Peyer's patch (tissue), 4 donors: ENCODE results near the gene PLXNA2. TPM values are rescaled to one million over a fixed set of nuclear protein-coding genes. Genes with fewer than 3 reads are reported as not detected.

Source experiments
- DNase-seq, 3 donors: peaks; one replicate each; pipeline ENCODE4 v3.0.0-alpha.2; 2017 to 2019
- H3K27ac ChIP-seq, 4 donors: fragments of 200-600 bp; sonication (generic); one replicate each; pipeline ENCODE4 v1.5.1; 2016 to 2019
- H3K27me3 ChIP-seq, 2 donors: fragments of 200-600 bp; sonication (generic); one replicate each; pipeline ENCODE4 v1.5.1; 2019
- H3K36me3 ChIP-seq, 3 donors: fragments of 200-600 bp; sonication (generic); one replicate each; pipeline ENCODE4 v1.5.1; 2016 to 2019
- H3K4me1 ChIP-seq, 4 donors: fragments of 200-600 bp; sonication (generic); one replicate each; pipeline ENCODE4 v1.5.1; 2016 to 2019
- H3K4me3 ChIP-seq, 4 donors: fragments of 200-600 bp; sonication (generic); 1 replicate in 3 of 4; 2 replicates in 1 of 4; pipeline ENCODE4 v1.5.1; 2016 to 2019; ENCODE audit warnings: mild to moderate bottlenecking in 1 of 4
- H3K9me3 ChIP-seq, 4 donors: fragments of 200-600 bp; sonication (generic); one replicate each; pipeline ENCODE4 v1.5.1; 2016 to 2019; ENCODE audit warnings: mild to moderate bottlenecking in 1 of 4
- CTCF ChIP-seq, 6 experiments: fragments of 450-650 bp in 4 of 6; fragments of 200-600 bp in 2 of 6; sonication (generic) in 1 of 6; IDR thresholded peaks; one replicate each; pipeline ENCODE4 v1.5.1; 2017 to 2019; ENCODE audit warnings: antibody characterized with exemption in 6 of 6, mild to moderate bottlenecking in 3 of 6, moderate library complexity in 1 of 6
- POLR2A ChIP-seq, 2 donors: fragments of 450-650 bp; IDR thresholded peaks; one replicate each; pipeline ENCODE4 v1.5.1; 2017; ENCODE audit warnings: antibody characterized with exemption in 2 of 2, mild to moderate bottlenecking in 2 of 2, moderate library complexity in 2 of 2
- total RNA-seq, 4 donors: library from RNA; depleted of rRNA; stranded (reverse); fragments of >200 nt; gene quantifications; one replicate each; pipeline ENCODE4 v1.1.0, GENCODE V29; 2016

The PLXNA2 gene
- total RNA-seq, 4 donors from 2014 or later: 51.5 to 70.2 (median 62.5) TPM

DNA sequence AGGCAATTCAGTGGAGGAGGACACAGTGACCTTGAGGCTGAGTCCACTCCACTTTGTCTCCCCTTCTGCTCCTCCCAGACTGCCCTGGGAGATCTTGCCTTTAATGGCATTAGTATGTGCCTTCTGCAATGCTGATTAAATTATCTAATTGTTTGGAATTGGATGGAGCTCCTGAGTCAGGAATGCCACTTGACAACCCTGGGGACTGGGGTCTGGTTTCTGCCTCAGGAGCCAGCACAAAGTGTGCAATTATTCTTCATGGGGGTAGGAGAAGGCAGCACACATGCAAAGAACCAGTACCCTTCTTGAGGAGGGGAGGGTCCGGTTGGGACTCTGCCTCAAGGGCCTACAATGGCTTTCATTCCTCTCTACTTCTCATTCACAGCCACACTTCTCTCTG lies 11.9 kb upstream of the PLXNA2 start:
- TF ChIP-seq POLR2A (IDR thresholded peaks at IDR 0.05) (no peak), CTCF (IDR thresholded peaks at IDR 0.05) (no peak)
- Histone ChIP-seq H3K27me3 (no peaks in the 10 kb centered on the region), H3K36me3 (no peaks in the 10 kb centered on the region), H3K9me3 (no peaks in the 10 kb centered on the region), H3K4me3 (no peak overlapping the region), H3K27ac (no peak overlapping the region), H3K4me1 (no peaks in the 10 kb centered on the region)
- DNase-seq: no peak

- Histone ChIP-seq H3K27me3 (no peaks in the 10 kb centered on the region), H3K4me1 (no peaks in the 10 kb centered on the region), H3K36me3 (no peaks in the 10 kb centered on the region), H3K4me3 (no peak overlapping the region), H3K27ac (no peak overlapping the region), H3K9me3 (no peaks in the 10 kb centered on the region)
- no peak for TF ChIP-seq CTCF (IDR thresholded peaks at IDR 0.05)
- no peak for TF ChIP-seq POLR2A (IDR thresholded peaks at IDR 0.05)
- no peak for DNase-seq
These were observed 10.7 kb upstream of the PLXNA2 start for GRCh38 chr1:208254862-208255261.

DNA sequence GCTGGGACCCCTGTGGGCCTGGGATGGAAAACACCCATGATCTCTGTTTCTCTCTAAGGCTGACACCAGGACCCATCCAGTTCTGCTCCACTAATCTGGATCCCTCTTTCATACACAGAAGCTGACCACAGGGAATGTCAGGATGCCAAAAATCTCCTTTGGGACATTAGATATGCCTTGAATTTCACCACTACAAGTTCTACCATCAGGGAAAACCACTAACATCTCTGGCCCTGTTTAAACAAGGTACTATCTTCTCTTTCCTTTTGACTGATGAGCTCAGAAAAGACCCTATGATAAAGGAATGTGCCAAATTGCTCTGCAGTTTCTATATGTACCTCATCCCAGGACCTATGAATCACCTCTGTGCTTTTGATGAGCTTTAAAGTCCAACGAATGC lies 10.2 kb upstream of the PLXNA2 start:
- no peak for DNase-seq
- no peaks in the 10 kb centered on the region for H3K4me1 ChIP-seq
- TF ChIP-seq POLR2A (IDR thresholded peaks at IDR 0.05) (no peak), CTCF (IDR thresholded peaks at IDR 0.05) (no peak)
- H3K27ac ChIP-seq: no peak overlapping the region
- no peaks in the 10 kb centered on the region for H3K27me3 ChIP-seq
- no peak overlapping the region for H3K4me3 ChIP-seq
- no peaks in the 10 kb centered on the region for H3K9me3 ChIP-seq
- H3K36me3 ChIP-seq: no peaks in the 10 kb centered on the region

- no peak for DNase-seq
- no peak overlapping the region for H3K27ac ChIP-seq
- no peak overlapping the region for H3K4me3 ChIP-seq
- no peaks in the 10 kb centered on the region for H3K36me3 ChIP-seq
- H3K9me3 ChIP-seq: no peaks in the 10 kb centered on the region
- H3K27me3 ChIP-seq: no peaks in the 10 kb centered on the region
- H3K4me1 ChIP-seq: no peaks in the 10 kb centered on the region
- TF ChIP-seq POLR2A (IDR thresholded peaks at IDR 0.05) (no peak), CTCF (IDR thresholded peaks at IDR 0.05) (no peak)
These were observed 8.8 kb upstream of the PLXNA2 start for GRCh38 chr1:208252836-208253576.

DNA sequence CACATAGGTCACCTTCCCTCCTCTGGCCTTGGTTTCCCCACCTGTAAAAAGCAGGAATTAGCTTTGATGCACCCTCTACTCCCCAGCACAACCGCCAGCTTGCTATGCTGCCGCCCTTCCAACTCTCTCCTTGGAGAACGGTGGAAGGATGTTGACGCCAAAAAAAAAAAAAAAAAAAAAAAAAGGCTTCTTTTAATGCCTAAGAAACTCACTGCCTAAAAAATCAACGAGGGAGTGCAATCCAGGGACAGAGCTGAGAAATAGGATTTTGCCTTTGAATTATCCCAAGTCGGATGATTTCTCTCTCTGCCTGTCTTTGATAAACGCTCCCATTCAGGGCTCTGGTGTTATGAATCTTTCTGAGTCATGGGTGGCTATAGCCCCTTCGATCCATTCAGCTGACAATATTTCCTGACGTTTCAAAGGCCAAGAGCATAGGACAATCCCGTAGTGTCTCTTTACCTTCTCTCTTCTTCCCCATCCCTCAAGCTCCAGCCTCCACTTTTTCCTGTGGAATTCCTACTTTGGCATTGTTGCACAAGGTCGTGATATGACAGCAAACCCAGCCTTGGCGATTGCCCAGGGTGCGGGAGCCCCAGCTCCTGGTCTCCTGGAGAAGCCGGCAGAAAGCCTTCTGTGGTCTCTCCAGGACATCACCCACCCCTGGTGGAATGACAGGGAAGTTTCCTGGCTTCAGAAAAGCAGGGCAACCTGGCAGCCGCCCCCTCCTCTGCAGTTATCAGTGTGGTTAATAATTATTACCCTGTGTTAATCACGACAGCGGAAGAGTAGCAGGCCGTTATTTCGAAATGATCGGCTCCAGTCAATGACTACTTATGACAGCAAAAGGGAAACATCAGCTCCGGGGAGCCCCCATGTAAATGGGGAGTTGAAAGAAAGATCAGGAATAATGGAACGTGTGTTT lies 8.0 kb upstream of the PLXNA2 start:
- H3K36me3 ChIP-seq: no peaks in the 10 kb centered on the region
- no peak overlapping the region for H3K4me3 ChIP-seq
- H3K9me3 ChIP-seq: no peaks in the 10 kb centered on the region
- TF ChIP-seq CTCF (IDR thresholded peaks at IDR 0.05): peak in 2 of 6 experiments; percentile 31 to 40
- TF ChIP-seq POLR2A (IDR thresholded peaks at IDR 0.05): no peak
- H3K4me1 ChIP-seq: no peaks in the 10 kb centered on the region
- no peak for DNase-seq
- no peak overlapping the region for H3K27ac ChIP-seq
- no peaks in the 10 kb centered on the region for H3K27me3 ChIP-seq
